Endothelial cell of umbilical vein (primary cell): ENCODE measurements around the gene NEU2. TPM values are rescaled to one million over a fixed set of nuclear protein-coding genes. Genes with fewer than 3 reads are reported as not detected.

ENCODE experiments used
- BruUV-seq: library from RNA; stranded (reverse); fragments of 400-500 nt; replicated peaks from 2 replicates; lab custom pipeline; 2021; lab: Mats Ljungman, UMichigan
- CTCF ChIA-PET: fragments of 300-600, 350-600 bp; sonication (Branson Sonifier 250); formaldehyde crosslinking; loops from one replicate; lab custom pipeline; 2021; ENCODE audit warnings: antibody characterized with exemption, inconsistent platforms; lab: Charles Lee
- POLR2A ChIA-PET: fragments of 300-600, 350-600 bp; sonication (Branson Sonifier 250); formaldehyde crosslinking; loops from one replicate; lab custom pipeline; 2021; ENCODE audit warnings: antibody characterized with exemption, inconsistent platforms; lab: Charles Lee
- DNase-seq: peaks from one replicate; pipeline ENCODE4 v3.0.0-alpha.2; 2011; ENCODE audit warnings: low read depth, low spot score
- FAIRE-seq: peaks from 2 replicates; lab custom pipeline; 2011; peaks lifted over from hg19 to GRCh38; lab: Jason Lieb, UNC
- H2AFZ ChIP-seq: 2 replicates; pipeline ENCODE4 v1.6.0; 2012; ENCODE audit warnings: low read depth, low read length, control low read depth, inconsistent platforms
- H3K27ac ChIP-seq: 2 replicates; pipeline ENCODE4 v1.5.1; 2011; ENCODE audit warnings: low read depth, mild to moderate bottlenecking, control low read depth, low read length, moderate library complexity; ENCODE audit not compliant: insufficient read depth
- H3K27me3 ChIP-seq, 2 experiments: 2 replicates each; pipeline versions ENCODE4 v1.6.0 to v1.6.1; 2011; ENCODE audit warnings: low read length in 2 of 2, mixed read lengths in 1 of 2; ENCODE audit not compliant: control insufficient read depth in 2 of 2, insufficient read depth in 2 of 2
- H3K36me3 ChIP-seq, 2 experiments: 2 replicates in 1 of 2; 3 replicates in 1 of 2; pipeline ENCODE4 v1.5.1; 2011; ENCODE audit warnings: low read length in 2 of 2, mild to moderate bottlenecking in 1 of 2, moderate library complexity in 1 of 2; ENCODE audit not compliant: control insufficient read depth in 2 of 2, insufficient read depth in 2 of 2; ENCODE audit errors: extremely low read depth in 1 of 2
- H3K4me1 ChIP-seq: 3 replicates; pipeline ENCODE4 v1.5.1; 2011; ENCODE audit warnings: mild to moderate bottlenecking, low read length; ENCODE audit not compliant: control insufficient read depth, insufficient read depth; ENCODE audit errors: extremely low read depth
- H3K4me2 ChIP-seq: 2 replicates; pipeline ENCODE4 v1.6.1; 2011; ENCODE audit warnings: low read length, control low read depth, mixed read lengths; ENCODE audit not compliant: insufficient read depth
- H3K4me3 ChIP-seq, 3 experiments: fragments of 200-600 bp in 1 of 3; sonication (generic), shearing (Covaris generic) in 1 of 3; replicated peaks in 1 of 3; 2 replicates each; pipeline ENCODE4 v1.5.1; 2011 to 2016; ENCODE audit warnings: control low read depth in 3 of 3, low read length in 3 of 3, mild to moderate bottlenecking in 2 of 3, inconsistent platforms in 1 of 3, low read depth in 1 of 3, moderate library complexity in 1 of 3; ENCODE audit not compliant: insufficient read depth in 1 of 3
- H3K79me2 ChIP-seq: 2 replicates; pipeline ENCODE4 v1.6.0; 2012; ENCODE audit warnings: low read length, inconsistent platforms; ENCODE audit not compliant: control insufficient read depth, insufficient read depth
- H3K9ac ChIP-seq: replicated peaks from 2 replicates; pipeline ENCODE3; 2011; ENCODE audit warnings: low read length, control low read depth; ENCODE audit not compliant: insufficient read depth; ENCODE audit errors: extremely low read depth
- H3K9me1 ChIP-seq: replicated peaks from 3 replicates; pipeline ENCODE4 v1.6.0; 2011; ENCODE audit warnings: mild to moderate bottlenecking, low read length; ENCODE audit not compliant: control insufficient read depth, insufficient read depth; ENCODE audit errors: extremely low read depth
- H3K9me3 ChIP-seq: replicated peaks from 2 replicates; pipeline ENCODE4 v1.5.1; 2012; ENCODE audit warnings: low read length, inconsistent platforms; ENCODE audit not compliant: control insufficient read depth, insufficient read depth
- H4K20me1 ChIP-seq: replicated peaks from 2 replicates; pipeline ENCODE3; 2011; ENCODE audit warnings: mild to moderate bottlenecking, low read length; ENCODE audit not compliant: control insufficient read depth, insufficient read depth; ENCODE audit errors: extremely low read depth
- EZH2 ChIP-seq: IDR thresholded peaks from 2 replicates; pipeline ENCODE4 v1.6.1; 2012; ENCODE audit warnings: borderline replicate concordance, low read depth, mild to moderate bottlenecking, moderate library complexity, low read length, inconsistent platforms; ENCODE audit not compliant: severe bottlenecking
- FOS ChIP-seq: IDR thresholded peaks from 2 replicates; pipeline ENCODE4 v1.6.1; 2011; ENCODE audit warnings: mild to moderate bottlenecking, low read length, moderate library complexity, borderline replicate concordance; ENCODE audit not compliant: insufficient read depth
- GATA2 ChIP-seq: IDR thresholded peaks from 2 replicates; pipeline ENCODE4 v1.7.0; 2011; ENCODE audit warnings: low read depth, mild to moderate bottlenecking, moderate library complexity, mixed read lengths, low read length; ENCODE audit not compliant: insufficient read length, insufficient read depth
- JUN ChIP-seq: IDR thresholded peaks from 2 replicates; pipeline ENCODE4 v1.6.1; 2011; ENCODE audit warnings: borderline replicate concordance, low read depth; ENCODE audit not compliant: insufficient read length, insufficient read depth
- MYC ChIP-seq: IDR thresholded peaks from one replicate; pipeline ENCODE4 v1.6.1; 2011; ENCODE audit warnings: mild to moderate bottlenecking, low read depth, low read length
- POLR2A ChIP-seq: IDR thresholded peaks from 2 replicates; pipeline ENCODE4 v1.6.1; 2012; ENCODE audit warnings: low read depth, mild to moderate bottlenecking, control low read depth, low read length
- POLR2AphosphoS5 ChIP-seq: IDR thresholded peaks from 2 replicates; pipeline ENCODE4 v1.6.1; 2012; ENCODE audit warnings: low read depth, mild to moderate bottlenecking, control low read depth, low read length, moderate library complexity; ENCODE audit not compliant: insufficient read depth
- dilution Hi-C: fragments of 300-500 bp; cut with MboI; formaldehyde crosslinking; loops from one replicate; pipeline ENCODE4 v1.15.0; 2019; ENCODE audit warnings: low sequenced_read_pairs; ENCODE audit not compliant: extremely low pct_ligation_motif_present
- intact Hi-C: fragments of 100-400 bp; cut with micrococcal nuclease; formaldehyde crosslinking; loops from one replicate; pipeline ENCODE4 v1.10.0; 2022
- polyA plus RNA-seq, 4 experiments: library from polyadenylated mRNA; depleted of rRNA in 3 of 4; stranded (reverse) in 3 of 4; unstranded in 1 of 4; fragments of >200 nt; gene quantifications; 2 replicates each; pipeline versions ENCODE4 v1.2.1 to v1.2.3, GENCODE V29; 2011 to 2012; ENCODE audit warnings: missing spikeins in 1 of 4
- total RNA-seq: library from RNA; stranded (reverse); gene quantifications from 2 replicates; pipeline ENCODE4 v1.2.3, GENCODE V29; 2021
- TF ChIP-seq, protein P1 (sequence below), 2 donors: IDR thresholded peaks; 1 replicate in 1 of 2; 2 replicates in 1 of 2; pipeline ENCODE4 v1.5.1; 2011; ENCODE audit warnings: low read length in 2 of 2, mild to moderate bottlenecking in 2 of 2, moderate library complexity in 2 of 2, control low read depth in 1 of 2, inconsistent platforms in 1 of 2, low read depth in 1 of 2; ENCODE audit not compliant: insufficient read depth in 1 of 2; ENCODE audit errors: extremely low read depth in 1 of 2
- TF ChIP-seq, protein P2 (sequence below): IDR thresholded peaks from 2 replicates; pipeline ENCODE4 v1.6.1; 2011; ENCODE audit not compliant: insufficient read depth, insufficient read length

The NEU2 gene
- total and polyA plus RNA-seq, 2 donors (not counting 3 experiments of a cell fraction or from before 2014, with no cell fraction given), result not detected

DNA sequence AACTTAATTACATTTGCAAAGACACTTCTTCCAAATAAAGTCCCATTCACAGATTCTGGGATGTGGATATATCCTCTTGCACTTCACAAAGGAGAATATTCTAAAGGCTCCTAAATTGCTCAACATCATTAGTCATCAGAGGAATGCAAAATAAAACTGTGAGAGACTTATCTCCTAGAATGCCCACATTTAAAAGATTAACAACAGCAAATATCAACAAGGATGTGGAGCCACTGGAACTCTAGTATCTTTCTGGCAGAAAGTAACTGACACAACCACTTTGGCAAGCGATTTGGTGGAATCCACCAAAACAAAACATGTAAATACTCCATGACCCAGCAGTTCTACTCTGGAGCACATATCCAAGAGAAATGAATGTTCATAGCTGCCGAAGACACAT is 4.6 kb downstream of the NEU2 start:
- Histone ChIP-seq H3K27me3 (no peaks in the 10 kb centered on the region), H3K36me3 (no peaks in the 10 kb centered on the region), H3K79me2 (no peaks in the 10 kb centered on the region), H3K9me1 (no peaks in the 10 kb centered on the region), H3K9me3 (no peaks in the 10 kb centered on the region), H2AFZ (no peak overlapping the region), H3K27ac (no peak overlapping the region), H3K9ac (no peak overlapping the region), H3K4me2 (no peak overlapping the region), H3K4me3 (no peak overlapping the region), H4K20me1 (no peaks in the 10 kb centered on the region), H3K4me1 (no peaks in the 10 kb centered on the region)
- dilution Hi-C loops (no loop called here), intact Hi-C loops (no loop called here)
- no peak for FAIRE-seq
- no peak for DNase-seq
- ChIA-PET POLR2A (no interaction called here), CTCF (interaction anchor here (1.3 kb wide), 2 partner anchors 8 to 17 kb away, joined by 4 read pairs; no protein-coding TSS in a partner anchor)
- no TSS peak for BruUV-seq
- no peak for TF ChIP-seq JUN
- TF ChIP-seq, protein P1, sequence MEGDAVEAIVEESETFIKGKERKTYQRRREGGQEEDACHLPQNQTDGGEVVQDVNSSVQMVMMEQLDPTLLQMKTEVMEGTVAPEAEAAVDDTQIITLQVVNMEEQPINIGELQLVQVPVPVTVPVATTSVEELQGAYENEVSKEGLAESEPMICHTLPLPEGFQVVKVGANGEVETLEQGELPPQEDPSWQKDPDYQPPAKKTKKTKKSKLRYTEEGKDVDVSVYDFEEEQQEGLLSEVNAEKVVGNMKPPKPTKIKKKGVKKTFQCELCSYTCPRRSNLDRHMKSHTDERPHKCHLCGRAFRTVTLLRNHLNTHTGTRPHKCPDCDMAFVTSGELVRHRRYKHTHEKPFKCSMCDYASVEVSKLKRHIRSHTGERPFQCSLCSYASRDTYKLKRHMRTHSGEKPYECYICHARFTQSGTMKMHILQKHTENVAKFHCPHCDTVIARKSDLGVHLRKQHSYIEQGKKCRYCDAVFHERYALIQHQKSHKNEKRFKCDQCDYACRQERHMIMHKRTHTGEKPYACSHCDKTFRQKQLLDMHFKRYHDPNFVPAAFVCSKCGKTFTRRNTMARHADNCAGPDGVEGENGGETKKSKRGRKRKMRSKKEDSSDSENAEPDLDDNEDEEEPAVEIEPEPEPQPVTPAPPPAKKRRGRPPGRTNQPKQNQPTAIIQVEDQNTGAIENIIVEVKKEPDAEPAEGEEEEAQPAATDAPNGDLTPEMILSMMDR (IDR thresholded peaks at IDR 0.05; ENCODE audit: extremely low read depth in 1 of 2, insufficient read depth in 1 of 2, low read depth in 1 of 2, low read length in 2 of 2), result no peak
- no peak for TF ChIP-seq EZH2

DNA sequence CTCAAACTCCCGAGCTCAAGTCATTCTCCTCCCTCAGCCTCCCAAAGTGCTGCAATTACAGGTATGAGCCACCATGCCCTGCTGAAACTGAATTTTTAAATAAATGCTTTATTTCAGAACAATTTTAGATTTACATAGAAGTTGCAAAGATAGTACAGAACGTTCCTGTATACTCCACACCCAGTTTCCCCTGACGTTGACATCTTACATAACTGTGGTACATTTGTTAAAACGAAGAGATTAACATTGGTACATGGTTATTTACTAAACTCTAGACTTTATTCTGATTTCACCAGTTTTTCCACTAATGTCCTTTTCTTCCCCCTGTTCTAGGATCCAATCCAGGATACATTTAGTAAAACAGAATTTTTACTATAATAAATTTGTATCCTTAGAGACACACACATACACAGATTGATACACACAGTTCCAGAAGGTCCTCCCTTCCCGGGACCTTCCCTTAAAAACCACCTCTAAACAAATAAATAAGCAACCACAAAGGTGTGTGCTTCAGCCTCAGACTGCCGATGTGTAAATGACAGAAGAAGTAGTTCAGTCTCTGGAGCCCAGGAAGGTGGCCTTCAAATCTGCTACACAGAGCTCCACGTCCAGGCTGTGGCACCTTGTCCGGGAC is 6.9 kb downstream of the NEU2 start:
- dilution Hi-C loops (no loop called here), intact Hi-C loops (no loop called here)
- Histone ChIP-seq H3K9ac (no peak overlapping the region), H3K4me1 (no peaks in the 10 kb centered on the region), H3K79me2 (no peaks in the 10 kb centered on the region), H3K27ac (no peak overlapping the region), H3K4me3 (no peak overlapping the region), H4K20me1 (no peaks in the 10 kb centered on the region), H2AFZ (no peak overlapping the region), H3K36me3 (no peaks in the 10 kb centered on the region), H3K9me1 (no peaks in the 10 kb centered on the region), H3K27me3 (no peaks in the 10 kb centered on the region), H3K4me2 (no peak overlapping the region), H3K9me3 (no peaks in the 10 kb centered on the region)
- CTCF ChIA-PET, result interaction anchor here (0.9 kb wide), 1 partner anchor 11 kb away, joined by 5 read pairs; no protein-coding TSS in a partner anchor
- BruUV-seq, result no TSS peak
- POLR2A ChIA-PET, result no interaction called here
- no peak for TF ChIP-seq MYC
- TF ChIP-seq, protein P1 (IDR thresholded peaks at IDR 0.05; ENCODE audit: extremely low read depth in 1 of 2, insufficient read depth in 1 of 2, low read depth in 1 of 2, low read length in 2 of 2), result no peak
- no peak for TF ChIP-seq FOS
- TF ChIP-seq GATA2, result no peak
- TF ChIP-seq, protein P2, sequence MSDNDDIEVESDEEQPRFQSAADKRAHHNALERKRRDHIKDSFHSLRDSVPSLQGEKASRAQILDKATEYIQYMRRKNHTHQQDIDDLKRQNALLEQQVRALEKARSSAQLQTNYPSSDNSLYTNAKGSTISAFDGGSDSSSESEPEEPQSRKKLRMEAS, result no peak
- TF ChIP-seq POLR2AphosphoS5, result no peak
- no peak for TF ChIP-seq EZH2
- no peak for TF ChIP-seq JUN
- TF ChIP-seq POLR2A, result no peak
- no peak for DNase-seq
- FAIRE-seq, result no peak
